ENCODE data around the gene PAPPA2.

DNA sequence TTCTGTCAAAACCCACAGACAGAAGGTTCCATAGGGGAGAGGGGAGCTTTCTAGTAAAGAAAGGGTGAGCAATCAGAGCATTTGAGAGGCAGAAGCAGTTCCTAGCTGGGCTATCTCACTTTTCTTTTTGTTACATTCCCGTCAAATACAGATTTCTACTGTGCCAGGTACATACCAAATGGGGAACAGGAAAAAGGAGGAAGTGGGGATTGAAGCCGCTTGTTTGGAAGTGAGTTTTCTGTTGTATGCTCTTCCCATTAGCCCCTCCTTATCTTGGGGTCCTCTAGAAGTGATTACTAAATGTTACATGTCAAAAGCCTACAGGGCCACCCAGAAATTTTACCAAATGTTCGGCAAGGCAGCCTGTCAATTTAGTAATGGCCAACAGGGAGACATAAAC lies 116.1 kb downstream of the PAPPA2 start:
- TF ChIP-seq, protein P1, sequence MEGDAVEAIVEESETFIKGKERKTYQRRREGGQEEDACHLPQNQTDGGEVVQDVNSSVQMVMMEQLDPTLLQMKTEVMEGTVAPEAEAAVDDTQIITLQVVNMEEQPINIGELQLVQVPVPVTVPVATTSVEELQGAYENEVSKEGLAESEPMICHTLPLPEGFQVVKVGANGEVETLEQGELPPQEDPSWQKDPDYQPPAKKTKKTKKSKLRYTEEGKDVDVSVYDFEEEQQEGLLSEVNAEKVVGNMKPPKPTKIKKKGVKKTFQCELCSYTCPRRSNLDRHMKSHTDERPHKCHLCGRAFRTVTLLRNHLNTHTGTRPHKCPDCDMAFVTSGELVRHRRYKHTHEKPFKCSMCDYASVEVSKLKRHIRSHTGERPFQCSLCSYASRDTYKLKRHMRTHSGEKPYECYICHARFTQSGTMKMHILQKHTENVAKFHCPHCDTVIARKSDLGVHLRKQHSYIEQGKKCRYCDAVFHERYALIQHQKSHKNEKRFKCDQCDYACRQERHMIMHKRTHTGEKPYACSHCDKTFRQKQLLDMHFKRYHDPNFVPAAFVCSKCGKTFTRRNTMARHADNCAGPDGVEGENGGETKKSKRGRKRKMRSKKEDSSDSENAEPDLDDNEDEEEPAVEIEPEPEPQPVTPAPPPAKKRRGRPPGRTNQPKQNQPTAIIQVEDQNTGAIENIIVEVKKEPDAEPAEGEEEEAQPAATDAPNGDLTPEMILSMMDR (IDR thresholded peaks at IDR 0.05), result no peak
- TF ChIP-seq POLR2A (IDR thresholded peaks at IDR 0.05) (no peak), EP300 (IDR thresholded peaks at IDR 0.05) (no peak), POLR2AphosphoS5 (IDR thresholded peaks at IDR 0.05) (no peak)
